ENCODE data around the gene FDX1. TPM values are rescaled to one million over a fixed set of nuclear protein-coding genes. Genes with fewer than 3 reads are reported as not detected.

FDX1 gene
- total and polyA plus RNA-seq, 2 of the 13 experiments (the other 11 are each of a cell fraction or from before 2014, with no cell fraction given), result 4.5 to 13.1 TPM

GRCh38 chr11:110389965-110390364 is 39.8 kb upstream of the FDX1 start:
- Histone ChIP-seq H3K4me3 (replicated peaks in 1 of 3; ENCODE audit: insufficient read depth in 1 of 3, low read depth in 2 of 3, low read length in 3 of 3) (no peak overlapping the region), H3K9me3 (ENCODE audit: low read length) (no peaks in the 10 kb centered on the region), H3K4me1 (ENCODE audit: insufficient read depth, low read length) (no peaks in the 10 kb centered on the region), H3K27ac (ENCODE audit: extremely low read length, insufficient read depth, low read length) (no peak overlapping the region), H3K79me2 (ENCODE audit: insufficient read depth, low read length) (no peaks in the 10 kb centered on the region), H3K27me3 (ENCODE audit: control insufficient read depth in 1 of 2, insufficient read depth in 2 of 2, low read length in 2 of 2) (no peaks in the 10 kb centered on the region), H2AFZ (ENCODE audit: low read length) (no peak overlapping the region), H3K9ac (ENCODE audit: insufficient read depth, low read depth, low read length) (no peak overlapping the region), H3K36me3 (replicated peaks in 1 of 2; ENCODE audit: control insufficient read depth in 1 of 2, insufficient read depth in 2 of 2, low read length in 2 of 2) (no peaks in the 10 kb centered on the region), H4K20me1 (ENCODE audit: insufficient read depth, low read length) (no peaks in the 10 kb centered on the region), H3K4me2 (ENCODE audit: low read depth, low read length) (no peak overlapping the region)
- no TSS peak for BruUV-seq (replicated peaks)
- TF ChIP-seq MAFK (conservative IDR thresholded peaks at IDR 0.05 in 1 of 2, IDR thresholded peaks at IDR 0.05 in 1 of 2; ENCODE audit: low read length in 2 of 2), result peak; percentile 44 to 73; a peak in 3 of 4 replicates
- TF ChIP-seq KLF16 (CRISPR knock-in tag; IDR thresholded peaks at IDR 0.05), result no peak
- TF ChIP-seq MAFF (IDR thresholded peaks at IDR 0.05; ENCODE audit: low read depth, low read length), result peak; percentile 57
- TF ChIP-seq CREB1 (IDR thresholded peaks at IDR 0.05), result peak; percentile 31; the same call in 1 of the 2 replicates
- no peak for TF ChIP-seq CREB1 (CRISPR knock-in tag; IDR thresholded peaks at IDR 0.05)
- TF ChIP-seq ZFP37 (CRISPR knock-in tag; IDR thresholded peaks at IDR 0.05; ENCODE audit: borderline replicate concordance), result no peak
- ChIA-PET CTCF (ENCODE audit: low intra/inter-chr PET ratio, low total read pairs) (no interaction called here), POLR2A (no interaction called here)
- FAIRE-seq (no peak), DNase-seq (ENCODE audit: low spot score) (no peak), ATAC-seq (no peak)
- intact Hi-C loops (cut with micrococcal nuclease; ENCODE audit: unreplicated experiment), result no loop called here
- WGBS (ENCODE audit: low lambda C conversion rate), result 23% methylated on average over 4 of the region's 4 CpGs
- in situ Hi-C loops (cut with HindIII; ENCODE audit: extremely low pct_ligation_motif_present, low pct_unique_long_range_greater_than_20kb), result no loop called here

GRCh38 chr11:110392056-110392455 is 37.7 kb upstream of the FDX1 start:
- 55% methylated on average over 3 of the region's 3 CpGs for WGBS (ENCODE audit: low lambda C conversion rate)
- Histone ChIP-seq H3K4me2 (ENCODE audit: low read depth, low read length) (no peak overlapping the region), H3K79me2 (ENCODE audit: insufficient read depth, low read length) (no peaks in the 10 kb centered on the region), H3K4me3 (replicated peaks in 1 of 3; ENCODE audit: insufficient read depth in 1 of 3, low read depth in 2 of 3, low read length in 3 of 3) (no peak overlapping the region), H3K4me1 (ENCODE audit: insufficient read depth, low read length) (no peaks in the 10 kb centered on the region), H3K9me3 (ENCODE audit: low read length) (no peaks in the 10 kb centered on the region), H3K27me3 (ENCODE audit: control insufficient read depth in 1 of 2, insufficient read depth in 2 of 2, low read length in 2 of 2) (no peaks in the 10 kb centered on the region; a peak in 1 of 5 replicates), H3K27ac (ENCODE audit: extremely low read length, insufficient read depth, low read length) (no peak overlapping the region), H2AFZ (ENCODE audit: low read length) (no peak overlapping the region), H3K36me3 (replicated peaks in 1 of 2; ENCODE audit: control insufficient read depth in 1 of 2, insufficient read depth in 2 of 2, low read length in 2 of 2) (no peaks in the 10 kb centered on the region), H4K20me1 (ENCODE audit: insufficient read depth, low read length) (no peaks in the 10 kb centered on the region), H3K9ac (ENCODE audit: insufficient read depth, low read depth, low read length) (no peak overlapping the region)
- POLR2A ChIA-PET, result no interaction called here
- DNase-seq (ENCODE audit: low spot score), result no peak
- TF ChIP-seq ZNF879 (CRISPR knock-in tag; IDR thresholded peaks at IDR 0.05), result no peak
- no peak for TF ChIP-seq DNMT1 (CRISPR knock-in tag; IDR thresholded peaks at IDR 0.05)
- TF ChIP-seq, protein P1, sequence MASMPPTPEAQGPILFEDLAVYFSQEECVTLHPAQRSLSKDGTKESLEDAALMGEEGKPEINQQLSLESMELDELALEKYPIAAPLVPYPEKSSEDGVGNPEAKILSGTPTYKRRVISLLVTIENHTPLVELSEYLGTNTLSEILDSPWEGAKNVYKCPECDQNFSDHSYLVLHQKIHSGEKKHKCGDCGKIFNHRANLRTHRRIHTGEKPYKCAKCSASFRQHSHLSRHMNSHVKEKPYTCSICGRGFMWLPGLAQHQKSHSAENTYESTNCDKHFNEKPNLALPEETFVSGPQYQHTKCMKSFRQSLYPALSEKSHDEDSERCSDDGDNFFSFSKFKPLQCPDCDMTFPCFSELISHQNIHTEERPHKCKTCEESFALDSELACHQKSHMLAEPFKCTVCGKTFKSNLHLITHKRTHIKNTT (CRISPR knock-in tag; IDR thresholded peaks at IDR 0.05), result no peak
- TF ChIP-seq ZSCAN31 (CRISPR knock-in tag; IDR thresholded peaks at IDR 0.05; ENCODE audit: low read depth), result no peak
- no peak for TF ChIP-seq EEA1 (CRISPR knock-in tag; IDR thresholded peaks at IDR 0.05; ENCODE audit: borderline replicate concordance)
- no peak for TF ChIP-seq ZKSCAN1 (IDR thresholded peaks at IDR 0.05; ENCODE audit: low read length)
- no peak for TF ChIP-seq CC2D1A (CRISPR knock-in tag; IDR thresholded peaks at IDR 0.05)
- no peak for TF ChIP-seq RAD51 (IDR thresholded peaks at IDR 0.05; ENCODE audit: borderline replicate concordance)
- TF ChIP-seq FIP1L1 (IDR thresholded peaks at IDR 0.05; ENCODE audit: borderline replicate concordance, insufficient read depth, low read depth, low read length), result no peak
- no TSS peak for BruUV-seq (replicated peaks)
- in situ Hi-C loops (cut with HindIII; ENCODE audit: extremely low pct_ligation_motif_present, low pct_unique_long_range_greater_than_20kb), result no loop called here
- no peak for FAIRE-seq
- intact Hi-C loops (cut with micrococcal nuclease; ENCODE audit: unreplicated experiment), result no loop called here
- no peak for ATAC-seq
- CTCF ChIA-PET (ENCODE audit: low intra/inter-chr PET ratio, low total read pairs), result no interaction called here

Measured in HepG2 (cell line).